Measurements from ENCODE around the gene PXYLP1. TPM values are rescaled to one million over a fixed set of nuclear protein-coding genes. Genes with fewer than 3 reads are reported as not detected.

The PXYLP1 gene
- total RNA-seq, 2 donors from 2014 or later: 37.7 to 53.6 TPM

DNA sequence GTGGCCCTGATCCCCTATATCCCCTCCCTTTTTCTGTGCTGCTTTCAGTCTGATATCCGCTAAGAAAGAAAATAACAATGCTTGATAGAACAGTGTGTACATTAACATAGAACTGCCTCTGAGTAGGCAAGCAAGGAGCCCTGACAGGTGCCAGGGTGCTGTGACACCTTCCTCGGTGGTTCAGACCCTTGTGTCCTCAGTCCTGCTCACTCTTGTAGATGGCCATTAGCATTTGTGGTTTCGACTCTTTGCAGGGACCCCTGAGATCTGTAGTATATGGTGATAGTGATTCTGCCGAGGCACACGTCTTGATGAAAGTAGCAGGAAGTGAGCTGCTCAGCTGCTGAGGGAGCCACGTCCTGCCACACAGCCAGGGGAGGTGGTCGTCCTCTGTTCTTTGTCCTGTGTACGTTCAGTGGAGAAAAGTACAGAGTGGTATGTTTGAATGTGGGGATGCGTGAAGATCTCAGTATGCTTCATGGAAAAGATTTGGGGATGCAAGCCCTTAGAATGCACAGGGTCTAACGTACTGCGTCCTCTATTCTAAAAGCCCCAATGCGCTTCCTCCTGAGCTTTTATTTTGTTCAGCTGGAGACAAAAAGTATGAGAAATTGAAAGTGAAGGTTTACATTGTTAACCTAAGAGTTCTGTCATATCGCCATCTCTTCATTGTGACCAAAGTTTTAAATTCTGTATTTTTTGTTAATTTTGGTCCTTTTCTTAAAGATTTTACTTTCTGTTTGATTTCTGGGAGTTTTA, 35.4 kb downstream of the PXYLP1 start:
- H3K4me1 Mint-ChIP-seq: no peaks in the 10 kb centered on the region
- Histone ChIP-seq H3K27ac (ENCODE audit: low read depth, low read length) (no peak overlapping the region), H3K4me1 (ENCODE audit: control insufficient read depth, insufficient read depth, low read length) (no peaks in the 10 kb centered on the region), H3K36me3 (ENCODE audit: control insufficient read depth, insufficient read depth, low read length) (peaks cover 17% of the 10 kb centered on the region), H3K9me3 (ENCODE audit: control insufficient read depth, low read length) (no peaks in the 10 kb centered on the region), H3K9ac (ENCODE audit: extremely low read depth, low read length, poor library complexity, severe bottlenecking) (no peak overlapping the region), H3K4me3 (ENCODE audit: low read length) (no peak overlapping the region), H3K27me3 (ENCODE audit: control insufficient read depth, insufficient read depth, low read length, poor library complexity, severe bottlenecking) (no peaks in the 10 kb centered on the region)
- WGBS, 2 experiments (ENCODE audit: insufficient coverage in 1 of 2, insufficient read length in 1 of 2): 87 to 94% methylated on average over 11 to 13 of the region's 13 CpGs
- H3K27me3 Mint-ChIP-seq (ENCODE audit: insufficient read depth): no peaks in the 10 kb centered on the region
- peaks cover 21% of the 10 kb centered on the region for H3K36me3 Mint-ChIP-seq (ENCODE audit: low read depth)
- H3K27ac Mint-ChIP-seq: no peak overlapping the region
- TF ChIP-seq, protein P1, sequence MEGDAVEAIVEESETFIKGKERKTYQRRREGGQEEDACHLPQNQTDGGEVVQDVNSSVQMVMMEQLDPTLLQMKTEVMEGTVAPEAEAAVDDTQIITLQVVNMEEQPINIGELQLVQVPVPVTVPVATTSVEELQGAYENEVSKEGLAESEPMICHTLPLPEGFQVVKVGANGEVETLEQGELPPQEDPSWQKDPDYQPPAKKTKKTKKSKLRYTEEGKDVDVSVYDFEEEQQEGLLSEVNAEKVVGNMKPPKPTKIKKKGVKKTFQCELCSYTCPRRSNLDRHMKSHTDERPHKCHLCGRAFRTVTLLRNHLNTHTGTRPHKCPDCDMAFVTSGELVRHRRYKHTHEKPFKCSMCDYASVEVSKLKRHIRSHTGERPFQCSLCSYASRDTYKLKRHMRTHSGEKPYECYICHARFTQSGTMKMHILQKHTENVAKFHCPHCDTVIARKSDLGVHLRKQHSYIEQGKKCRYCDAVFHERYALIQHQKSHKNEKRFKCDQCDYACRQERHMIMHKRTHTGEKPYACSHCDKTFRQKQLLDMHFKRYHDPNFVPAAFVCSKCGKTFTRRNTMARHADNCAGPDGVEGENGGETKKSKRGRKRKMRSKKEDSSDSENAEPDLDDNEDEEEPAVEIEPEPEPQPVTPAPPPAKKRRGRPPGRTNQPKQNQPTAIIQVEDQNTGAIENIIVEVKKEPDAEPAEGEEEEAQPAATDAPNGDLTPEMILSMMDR (conservative IDR thresholded peaks at IDR 0.05): no peak
- no peak overlapping the region for H3K4me3 Mint-ChIP-seq
- H3K9me3 Mint-ChIP-seq: no peaks in the 10 kb centered on the region
- no peak for DNase-seq

DNA sequence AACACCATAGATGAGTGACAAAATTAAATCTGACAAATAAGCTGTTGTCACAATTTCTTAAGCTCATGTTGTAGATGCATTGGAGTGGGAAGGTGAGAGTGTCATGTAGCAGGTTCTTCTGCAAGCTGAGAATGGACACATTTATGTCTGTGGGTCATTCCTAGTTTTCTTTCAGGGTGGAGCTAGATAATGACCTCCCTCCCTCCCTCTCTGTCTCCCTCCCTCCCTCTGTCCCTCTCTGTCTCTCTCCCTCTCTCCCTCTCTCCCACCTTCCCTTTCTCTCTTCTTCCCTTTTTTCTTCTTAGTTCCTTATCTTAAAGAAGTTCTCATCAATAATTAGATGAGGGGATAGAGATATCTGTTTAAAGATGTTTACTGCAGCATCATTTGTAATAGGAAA, 36.0 kb downstream of the PXYLP1 start:
- H3K4me1 ChIP-seq (ENCODE audit: control insufficient read depth, insufficient read depth, low read length): no peaks in the 10 kb centered on the region
- H3K9ac ChIP-seq (ENCODE audit: extremely low read depth, low read length, poor library complexity, severe bottlenecking): no peak overlapping the region
- H3K27ac ChIP-seq (ENCODE audit: low read depth, low read length): no peak overlapping the region
- H3K36me3 Mint-ChIP-seq (ENCODE audit: low read depth): peaks cover 18% of the 10 kb centered on the region
- H3K4me1 Mint-ChIP-seq: no peaks in the 10 kb centered on the region
- no peak overlapping the region for H3K4me3 ChIP-seq (ENCODE audit: low read length)
- H3K9me3 ChIP-seq (ENCODE audit: control insufficient read depth, low read length): no peaks in the 10 kb centered on the region
- H3K27me3 Mint-ChIP-seq (ENCODE audit: insufficient read depth): no peaks in the 10 kb centered on the region
- H3K9me3 Mint-ChIP-seq: no peaks in the 10 kb centered on the region
- DNase-seq: no peak
- TF ChIP-seq, protein P1 (conservative IDR thresholded peaks at IDR 0.05): no peak
- peaks cover 11% of the 10 kb centered on the region for H3K36me3 ChIP-seq (ENCODE audit: control insufficient read depth, insufficient read depth, low read length)
- H3K27me3 ChIP-seq (ENCODE audit: control insufficient read depth, insufficient read depth, low read length, poor library complexity, severe bottlenecking): no peaks in the 10 kb centered on the region
- no peak overlapping the region for H3K4me3 Mint-ChIP-seq
- no peak overlapping the region for H3K27ac Mint-ChIP-seq

DNA sequence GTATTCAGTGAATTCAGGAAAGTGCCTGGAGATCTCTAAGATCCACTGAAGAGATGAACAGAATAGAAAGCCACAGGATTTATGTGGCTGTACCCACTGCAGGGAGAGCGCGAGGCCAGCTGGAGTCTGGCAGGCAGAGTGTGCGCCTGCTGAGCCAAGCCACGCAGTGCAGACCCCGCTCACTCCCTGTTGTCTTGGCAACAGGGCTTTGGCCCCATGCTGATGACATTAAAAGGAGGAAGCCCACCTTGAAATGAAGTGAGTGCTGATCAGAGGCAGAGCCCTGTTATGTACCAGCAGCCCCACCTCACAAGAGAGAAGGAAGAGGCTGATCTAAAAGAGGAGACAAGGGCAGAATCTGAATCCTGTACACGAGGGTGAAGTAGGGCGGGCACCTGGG, 36.7 kb downstream of the PXYLP1 start:
- Mint-ChIP-seq H3K4me3 (no peak overlapping the region), H3K4me1 (no peaks in the 10 kb centered on the region)
- DNase-seq: no peak

More for the DNA sequence above, 36.7 kb downstream of the PXYLP1 start:
- no peak overlapping the region for H3K9ac ChIP-seq (ENCODE audit: extremely low read depth, low read length, poor library complexity, severe bottlenecking)
- Mint-ChIP-seq H3K9me3 (no peaks in the 10 kb centered on the region), H3K27ac (no peak overlapping the region), H3K27me3 (ENCODE audit: insufficient read depth) (no peaks in the 10 kb centered on the region), H3K36me3 (ENCODE audit: low read depth) (peaks cover 14% of the 10 kb centered on the region)
- peaks cover 6% of the 10 kb centered on the region for H3K36me3 ChIP-seq (ENCODE audit: control insufficient read depth, insufficient read depth, low read length)
- TF ChIP-seq, protein P1 (conservative IDR thresholded peaks at IDR 0.05): no peak
- H3K4me1 ChIP-seq (ENCODE audit: control insufficient read depth, insufficient read depth, low read length): no peaks in the 10 kb centered on the region
- no peaks in the 10 kb centered on the region for H3K9me3 ChIP-seq (ENCODE audit: control insufficient read depth, low read length)
- H3K4me3 ChIP-seq (ENCODE audit: low read length): no peak overlapping the region
- WGBS, 2 experiments (ENCODE audit: insufficient coverage in 1 of 2, insufficient read length in 1 of 2): 85 to 87% methylated on average over 5 to 7 of the region's 7 CpGs
- no peak overlapping the region for H3K27ac ChIP-seq (ENCODE audit: low read depth, low read length)
- H3K27me3 ChIP-seq (ENCODE audit: control insufficient read depth, insufficient read depth, low read length, poor library complexity, severe bottlenecking): no peaks in the 10 kb centered on the region

Measured in endodermal cell (in vitro differentiated cells).